Ureter (tissue), 1 donor: ENCODE results near the gene DPYD. TPM values are rescaled to one million over a fixed set of nuclear protein-coding genes. Genes with fewer than 3 reads are reported as not detected.

Source experiments
- DNase-seq: peaks from one replicate; pipeline ENCODE4 v3.0.0-alpha.2; 2020; ENCODE audit warnings: low spot score
- total RNA-seq: library from RNA; stranded (reverse); gene quantifications from one replicate; pipeline ENCODE4 v1.2.4, GENCODE V29; 2023
- donor health status: DM: yes; HTN: yes; CAD: no.

The DPYD gene
- total RNA-seq, 1 donor from 2014 or later = 31.2 TPM

- DNase-seq = no peak
These were observed 876.6 kb downstream of the DPYD start for GRCh38 chr1:97044159-97044760.

- DNase-seq = no peak
These were observed 878.3 kb downstream of the DPYD start for GRCh38 chr1:97042551-97042950.

- DNase-seq = no peak
These were observed 879.8 kb downstream of the DPYD start for GRCh38 chr1:97041026-97041425.

- DNase-seq = no peak
These were observed 882.4 kb downstream of the DPYD start for GRCh38 chr1:97038410-97038809.

GRCh38 chr1:97034651-97035050, 886.2 kb downstream of the DPYD start:
- no peak for DNase-seq

GRCh38 chr1:97033949-97034348, 886.9 kb downstream of the DPYD start:
- no peak for DNase-seq
